Skeletal muscle satellite cell (primary cell): ENCODE data around the gene FRYL.
A peak's percentile ranks its signal among the peaks of the same experiment; 100 is the strongest.

Experiments used
- H3K27me3 ChIP-seq: 2 replicates; pipeline ENCODE4 v1.7.0; 2013; ENCODE audit warnings: low read length; ENCODE audit not compliant: control insufficient read depth, insufficient read depth
- H3K36me3 ChIP-seq: 2 replicates; pipeline ENCODE4 v1.7.0; 2013; ENCODE audit warnings: mild to moderate bottlenecking, control low read depth, low read length; ENCODE audit not compliant: insufficient read depth
- H3K4me1 ChIP-seq: 2 replicates; pipeline ENCODE4 v1.7.0; 2013; ENCODE audit warnings: low read length; ENCODE audit not compliant: control insufficient read depth, insufficient read depth
- H3K4me2 ChIP-seq: 2 replicates; pipeline ENCODE4 v1.7.0; 2013; ENCODE audit warnings: mild to moderate bottlenecking, low read length
- H3K4me3 ChIP-seq: 2 replicates; pipeline ENCODE4 v1.7.0; 2013; ENCODE audit warnings: low read length
- H3K9ac ChIP-seq: 2 replicates; pipeline ENCODE4 v1.7.0; 2013; ENCODE audit warnings: mild to moderate bottlenecking, low read depth, low read length, moderate library complexity
- H3K9me3 ChIP-seq: replicated peaks from 2 replicates; pipeline ENCODE4 v1.7.0; 2013; ENCODE audit warnings: mild to moderate bottlenecking, control low read depth, low read length

Gene FRYL

GRCh38 chr4:48509543-48509942 is 270.5 kb downstream of the FRYL start:
- Histone ChIP-seq H3K27me3 (no peaks in the 10 kb centered on the region), H3K4me3 (no peak overlapping the region), H3K36me3 (peaks cover 69% of the 10 kb centered on the region)

GRCh38 chr4:48506716-48507115 is 273.4 kb downstream of the FRYL start:
- Histone ChIP-seq H3K4me3 (no peak overlapping the region), H3K27me3 (no peaks in the 10 kb centered on the region), H3K4me2 (no peak overlapping the region), H3K9me3 (no peaks in the 10 kb centered on the region), H3K4me1 (no peaks in the 10 kb centered on the region), H3K9ac (no peak overlapping the region), H3K36me3 (peaks cover 50% of the 10 kb centered on the region)

More at GRCh38 chr4:48509543-48509942, 270.5 kb downstream of the FRYL start:
- H3K4me1 ChIP-seq = no peaks in the 10 kb centered on the region
- no peak overlapping the region for H3K4me2 ChIP-seq
- H3K9ac ChIP-seq = no peak overlapping the region
- H3K9me3 ChIP-seq = no peaks in the 10 kb centered on the region

- H3K36me3 ChIP-seq = peaks cover 34% of the 10 kb centered on the region
- no peak overlapping the region for H3K4me2 ChIP-seq
- H3K9me3 ChIP-seq = no peaks in the 10 kb centered on the region
- H3K27me3 ChIP-seq = no peaks in the 10 kb centered on the region
- H3K9ac ChIP-seq = no peak overlapping the region
- H3K4me1 ChIP-seq = no peaks in the 10 kb centered on the region
- H3K4me3 ChIP-seq = no peak overlapping the region
Measured at GRCh38 chr4:48504352-48504751, 275.7 kb downstream of the FRYL start.

GRCh38 chr4:48504026-48504330 is 276.1 kb downstream of the FRYL start:
- H3K4me2 ChIP-seq = no peak overlapping the region
- no peak overlapping the region for H3K9ac ChIP-seq
- H3K27me3 ChIP-seq = no peaks in the 10 kb centered on the region
- no peaks in the 10 kb centered on the region for H3K9me3 ChIP-seq
- no peaks in the 10 kb centered on the region for H3K4me1 ChIP-seq
- H3K36me3 ChIP-seq = peaks cover 34% of the 10 kb centered on the region
- H3K4me3 ChIP-seq = no peak overlapping the region

- H3K27me3 ChIP-seq = no peaks in the 10 kb centered on the region
- no peak overlapping the region for H3K9ac ChIP-seq
- no peaks in the 10 kb centered on the region for H3K9me3 ChIP-seq
- no peak overlapping the region for H3K4me3 ChIP-seq
- H3K36me3 ChIP-seq = peaks cover 31% of the 10 kb centered on the region
- no peaks in the 10 kb centered on the region for H3K4me1 ChIP-seq
- no peak overlapping the region for H3K4me2 ChIP-seq
Measured at GRCh38 chr4:48503233-48504025, 276.6 kb downstream of the FRYL start.

GRCh38 chr4:48499551-48500066 is 280.5 kb downstream of the FRYL start:
- H3K36me3 ChIP-seq = peaks cover 24% of the 10 kb centered on the region
- no peaks in the 10 kb centered on the region for H3K4me1 ChIP-seq
- no peaks in the 10 kb centered on the region for H3K9me3 ChIP-seq
- H3K27me3 ChIP-seq = no peaks in the 10 kb centered on the region
- H3K9ac ChIP-seq = no peak overlapping the region
- no peak overlapping the region for H3K4me2 ChIP-seq
- H3K4me3 ChIP-seq = no peak overlapping the region

GRCh38 chr4:48498895-48499294 is 281.2 kb downstream of the FRYL start:
- Histone ChIP-seq H3K4me1 (no peaks in the 10 kb centered on the region), H3K36me3 (peaks cover 18% of the 10 kb centered on the region), H3K4me2 (no peak overlapping the region), H3K9me3 (no peaks in the 10 kb centered on the region), H3K9ac (no peak overlapping the region), H3K4me3 (no peak overlapping the region), H3K27me3 (no peaks in the 10 kb centered on the region)

- no peaks in the 10 kb centered on the region for H3K9me3 ChIP-seq
- H3K4me1 ChIP-seq = no peaks in the 10 kb centered on the region
- H3K9ac ChIP-seq = no peak overlapping the region
- H3K36me3 ChIP-seq = peaks cover 18% of the 10 kb centered on the region
- no peak overlapping the region for H3K4me2 ChIP-seq
- peaks cover 18% of the 10 kb centered on the region for H3K27me3 ChIP-seq
- no peak overlapping the region for H3K4me3 ChIP-seq
Measured at GRCh38 chr4:48495941-48496340, 284.1 kb downstream of the FRYL start.

- H3K4me3 ChIP-seq = no peak overlapping the region
- H3K9me3 ChIP-seq = no peaks in the 10 kb centered on the region
- peaks cover 41% of the 10 kb centered on the region for H3K27me3 ChIP-seq
- H3K36me3 ChIP-seq = peaks cover 6% of the 10 kb centered on the region
- H3K4me2 ChIP-seq = no peak overlapping the region
- no peak overlapping the region for H3K9ac ChIP-seq
- H3K4me1 ChIP-seq = no peaks in the 10 kb centered on the region
Measured at GRCh38 chr4:48493452-48494100, 286.5 kb downstream of the FRYL start.

GRCh38 chr4:48491514-48492176 is 288.4 kb downstream of the FRYL start:
- no peak overlapping the region for H3K4me2 ChIP-seq
- peaks cover 57% of the 10 kb centered on the region for H3K27me3 ChIP-seq
- H3K9ac ChIP-seq = no peak overlapping the region
- H3K36me3 ChIP-seq = peaks cover 3% of the 10 kb centered on the region
- H3K4me3 ChIP-seq = no peak overlapping the region
- no peaks in the 10 kb centered on the region for H3K9me3 ChIP-seq
- H3K4me1 ChIP-seq = no peaks in the 10 kb centered on the region

GRCh38 chr4:48490680-48491513 is 289.2 kb downstream of the FRYL start:
- H3K4me2 ChIP-seq = peak overlapping the region; percentile 69
- H3K36me3 ChIP-seq = peaks cover 2% of the 10 kb centered on the region
- H3K9ac ChIP-seq = no peak overlapping the region
- no peaks in the 10 kb centered on the region for H3K4me1 ChIP-seq
- no peaks in the 10 kb centered on the region for H3K9me3 ChIP-seq
- H3K27me3 ChIP-seq = peaks cover 60% of the 10 kb centered on the region
- no peak overlapping the region for H3K4me3 ChIP-seq
